A549 (cell line): ENCODE measurements around the gene GRM4.

Source experiments
- BHLHE40 ChIP-seq: IDR thresholded peaks from 2 replicates; pipeline ENCODE4 v1.6.1; 2012; ENCODE audit warnings: low read depth, low read length, inconsistent platforms
- CEBPB ChIP-seq, 2 experiments: fragments of >200 bp in 1 of 2; sonication (Bioruptor Twin) in 1 of 2; formaldehyde crosslinking in 1 of 2; IDR thresholded peaks; 2 replicates each; pipeline ENCODE4 v1.6.1; 2012 to 2016
- CTCF ChIP-seq: fragments of >200 bp; sonication (Bioruptor Twin); formaldehyde crosslinking; IDR thresholded peaks from 3 replicates; pipeline ENCODE4 v1.5.1; 2016
- EP300 ChIP-seq, 2 experiments: fragments of >200 bp; sonication (Bioruptor Twin); formaldehyde crosslinking; IDR thresholded peaks; 2 replicates in 1 of 2; 3 replicates in 1 of 2; pipeline ENCODE4 v1.6.1; 2016 to 2017
- NFE2L2 ChIP-seq: fragments of 150-350 bp; conservative IDR thresholded peaks from 2 replicates; pipeline ENCODE4 v1.6.1; 2014; ENCODE audit warnings: low read length
- POLR2A ChIP-seq: IDR thresholded peaks from 2 replicates; pipeline ENCODE4 v1.6.1; 2012; ENCODE audit warnings: mild to moderate bottlenecking, low read length
- SMC3 ChIP-seq: fragments of >200 bp; sonication (Bioruptor Twin); formaldehyde crosslinking; IDR thresholded peaks from 3 replicates; pipeline ENCODE4 v1.6.1; 2018; ENCODE audit warnings: inconsistent platforms
- TP53 ChIP-seq: fragments of 250-450 bp; sonication (Bioruptor Pico); IDR thresholded peaks from 2 replicates; pipeline ENCODE4 v1.5.0; 2021; ENCODE audit warnings: mild to moderate bottlenecking, moderate library complexity
- TF ChIP-seq, protein P1 (sequence below): fragments of 200-600 bp; sonication (generic); IDR thresholded peaks from 2 replicates; pipeline ENCODE4 v1.6.1; 2016; ENCODE audit warnings: antibody characterized with exemption, mild to moderate bottlenecking, moderate library complexity

DNA sequence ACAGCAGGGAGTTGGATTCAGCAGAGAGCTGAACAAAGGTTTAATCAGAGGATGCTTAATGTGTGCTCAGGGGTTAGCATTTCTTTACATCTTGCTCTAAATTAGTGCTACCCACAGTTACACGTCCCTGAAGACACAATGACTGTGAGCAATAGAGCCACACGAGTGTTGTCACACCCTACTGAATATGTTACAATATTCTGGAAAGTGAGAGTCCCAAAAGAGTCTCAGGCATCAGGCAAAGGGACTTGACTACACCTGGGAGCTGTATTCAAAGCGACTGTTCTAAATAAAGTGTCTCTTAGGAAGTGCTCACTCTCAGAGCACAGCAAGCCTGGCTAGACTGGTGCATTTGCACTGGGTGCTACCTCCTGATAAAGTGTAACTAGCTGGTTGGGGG lies 108.7 kb downstream of the GRM4 start:
- TF ChIP-seq TP53 (CRISPR knock-in tag) (no peak), SMC3 (no peak), POLR2A (no peak), CTCF (no peak), CEBPB (IDR thresholded peaks at IDR 0.05) (no peak), EP300 (IDR thresholded peaks at IDR 0.05) (no peak), BHLHE40 (no peak), NFE2L2 (no peak)
- TF ChIP-seq, protein P1, sequence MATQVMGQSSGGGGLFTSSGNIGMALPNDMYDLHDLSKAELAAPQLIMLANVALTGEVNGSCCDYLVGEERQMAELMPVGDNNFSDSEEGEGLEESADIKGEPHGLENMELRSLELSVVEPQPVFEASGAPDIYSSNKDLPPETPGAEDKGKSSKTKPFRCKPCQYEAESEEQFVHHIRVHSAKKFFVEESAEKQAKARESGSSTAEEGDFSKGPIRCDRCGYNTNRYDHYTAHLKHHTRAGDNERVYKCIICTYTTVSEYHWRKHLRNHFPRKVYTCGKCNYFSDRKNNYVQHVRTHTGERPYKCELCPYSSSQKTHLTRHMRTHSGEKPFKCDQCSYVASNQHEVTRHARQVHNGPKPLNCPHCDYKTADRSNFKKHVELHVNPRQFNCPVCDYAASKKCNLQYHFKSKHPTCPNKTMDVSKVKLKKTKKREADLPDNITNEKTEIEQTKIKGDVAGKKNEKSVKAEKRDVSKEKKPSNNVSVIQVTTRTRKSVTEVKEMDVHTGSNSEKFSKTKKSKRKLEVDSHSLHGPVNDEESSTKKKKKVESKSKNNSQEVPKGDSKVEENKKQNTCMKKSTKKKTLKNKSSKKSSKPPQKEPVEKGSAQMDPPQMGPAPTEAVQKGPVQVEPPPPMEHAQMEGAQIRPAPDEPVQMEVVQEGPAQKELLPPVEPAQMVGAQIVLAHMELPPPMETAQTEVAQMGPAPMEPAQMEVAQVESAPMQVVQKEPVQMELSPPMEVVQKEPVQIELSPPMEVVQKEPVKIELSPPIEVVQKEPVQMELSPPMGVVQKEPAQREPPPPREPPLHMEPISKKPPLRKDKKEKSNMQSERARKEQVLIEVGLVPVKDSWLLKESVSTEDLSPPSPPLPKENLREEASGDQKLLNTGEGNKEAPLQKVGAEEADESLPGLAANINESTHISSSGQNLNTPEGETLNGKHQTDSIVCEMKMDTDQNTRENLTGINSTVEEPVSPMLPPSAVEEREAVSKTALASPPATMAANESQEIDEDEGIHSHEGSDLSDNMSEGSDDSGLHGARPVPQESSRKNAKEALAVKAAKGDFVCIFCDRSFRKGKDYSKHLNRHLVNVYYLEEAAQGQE, result no peak
